Right lobe of liver (tissue), 4 donors: ENCODE results near the gene CALCOCO2.

Source experiments
- CTCF ChIP-seq, 4 donors: fragments of 200-600 bp in 3 of 4; fragments of 450-650 bp in 1 of 4; IDR thresholded peaks; one replicate each; pipeline versions ENCODE4 v1.5.1 to v1.8.0; 2016 to 2022; ENCODE audit warnings: antibody characterized with exemption in 4 of 4, mild to moderate bottlenecking in 2 of 4
- POLR2A ChIP-seq: fragments of 450-650 bp; IDR thresholded peaks from one replicate; pipeline ENCODE4 v1.6.1; 2017; ENCODE audit warnings: antibody characterized with exemption, mild to moderate bottlenecking
- donor health status: DM: no; HTN: no; CAD: no.
- donor health status: DM: no; HTN: no; CAD: no.
- donor health status: DM: no; HTN: yes; CAD: no.

- TF ChIP-seq POLR2A (no peak), CTCF (IDR thresholded peaks at IDR 0.05) (no peak)
Measured at GRCh38 chr17:48860034-48860433, 29.2 kb downstream of the CALCOCO2 start.
